IPS-15b (cell line): ENCODE results near the gene C2orf80.
"Not testable (repeated sequence)": the region's sequence is repeated elsewhere in the genome, so short reads cannot be mapped to it uniquely, and the experiment has no call there.

Source experiments
- H3K27me3 ChIP-seq: one replicate; pipeline ENCODE4 v1.6.1; 2013; ENCODE audit warnings: low read length; ENCODE audit not compliant: control insufficient read depth, insufficient read depth
- H3K36me3 ChIP-seq: one replicate; pipeline ENCODE4 v1.6.1; 2013; ENCODE audit warnings: low read length; ENCODE audit not compliant: control insufficient read depth, insufficient read depth
- H3K4me1 ChIP-seq: one replicate; pipeline ENCODE4 v1.6.1; 2013; ENCODE audit warnings: mild to moderate bottlenecking, low read length; ENCODE audit not compliant: control insufficient read depth, insufficient read depth
- H3K4me3 ChIP-seq: one replicate; pipeline ENCODE4 v1.5.1; 2013; ENCODE audit warnings: low read depth, low read length
- H3K9ac ChIP-seq: one replicate; pipeline ENCODE4 v1.6.1; 2013; ENCODE audit warnings: low read depth, mild to moderate bottlenecking, low read length
- H3K9me3 ChIP-seq: one replicate; pipeline ENCODE4 v1.6.1; 2013; ENCODE audit warnings: mild to moderate bottlenecking, low read length; ENCODE audit not compliant: control insufficient read depth, insufficient read depth

Gene C2orf80

GRCh38 chr2:208146006-208146405 is 43.8 kb downstream of the C2orf80 start, which contains the start of gene CRYGB:
CRYGB (minus strand) TSS chr2:208146158; CDS start chr2:208146120, 38 bp downstream.
- Histone ChIP-seq H3K36me3 (no peaks in the 10 kb centered on the region), H3K27me3 (no peaks in the 10 kb centered on the region), H3K4me3 (no peak within 1 kb of the TSS), H3K9ac (no peak within 1 kb of the TSS), H3K9me3 (no peaks in the 10 kb centered on the region), H3K4me1 (no peaks in the 10 kb centered on the region)

DNA sequence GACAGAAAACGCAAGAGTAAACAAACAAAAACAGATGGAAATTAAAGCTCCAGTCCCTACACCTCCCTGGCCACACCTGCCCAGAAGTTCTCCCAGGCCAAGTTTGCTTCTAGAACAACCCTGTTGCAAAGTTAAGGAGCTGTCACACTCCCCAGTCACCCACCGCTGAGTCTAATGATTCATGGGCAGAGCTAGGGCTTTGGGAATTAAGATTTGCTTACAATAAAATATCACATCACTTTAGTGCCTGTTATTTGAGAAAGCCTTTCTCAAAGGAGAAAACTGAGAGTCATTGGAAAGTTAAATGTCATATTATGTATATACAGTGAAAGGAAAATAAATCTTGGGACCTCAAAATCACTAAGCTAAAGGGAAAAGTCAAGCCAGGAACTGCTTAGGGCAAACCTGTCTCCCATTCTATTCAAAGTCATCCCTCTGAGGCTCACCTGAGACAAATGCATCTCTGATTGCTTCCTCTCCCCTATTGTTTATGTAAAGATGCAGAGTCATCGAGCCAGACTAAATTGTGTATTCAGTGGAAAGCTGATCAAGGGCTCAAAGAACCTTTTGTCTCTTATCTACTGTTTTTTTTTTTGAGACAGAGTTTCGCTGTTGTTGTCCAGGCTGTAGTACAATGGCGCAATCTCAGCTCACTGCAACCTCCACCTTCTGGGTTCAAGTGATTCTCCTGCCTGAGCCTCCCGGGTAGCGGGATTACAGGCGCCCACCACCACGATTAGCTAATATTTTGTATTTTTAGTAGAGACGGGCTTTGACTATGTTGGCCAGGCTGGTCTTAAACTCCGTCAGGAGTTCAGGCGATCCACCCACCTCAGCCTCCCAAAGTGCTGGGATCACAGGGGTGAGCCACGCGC is 46.7 kb downstream of the C2orf80 start:
- H3K4me1 ChIP-seq: no peaks in the 10 kb centered on the region
- no peaks in the 10 kb centered on the region for H3K36me3 ChIP-seq
- H3K4me3 ChIP-seq: no peak overlapping the region
- no peaks in the 10 kb centered on the region for H3K9me3 ChIP-seq
- H3K27me3 ChIP-seq: no peaks in the 10 kb centered on the region
- H3K9ac ChIP-seq: no peak overlapping the region

DNA sequence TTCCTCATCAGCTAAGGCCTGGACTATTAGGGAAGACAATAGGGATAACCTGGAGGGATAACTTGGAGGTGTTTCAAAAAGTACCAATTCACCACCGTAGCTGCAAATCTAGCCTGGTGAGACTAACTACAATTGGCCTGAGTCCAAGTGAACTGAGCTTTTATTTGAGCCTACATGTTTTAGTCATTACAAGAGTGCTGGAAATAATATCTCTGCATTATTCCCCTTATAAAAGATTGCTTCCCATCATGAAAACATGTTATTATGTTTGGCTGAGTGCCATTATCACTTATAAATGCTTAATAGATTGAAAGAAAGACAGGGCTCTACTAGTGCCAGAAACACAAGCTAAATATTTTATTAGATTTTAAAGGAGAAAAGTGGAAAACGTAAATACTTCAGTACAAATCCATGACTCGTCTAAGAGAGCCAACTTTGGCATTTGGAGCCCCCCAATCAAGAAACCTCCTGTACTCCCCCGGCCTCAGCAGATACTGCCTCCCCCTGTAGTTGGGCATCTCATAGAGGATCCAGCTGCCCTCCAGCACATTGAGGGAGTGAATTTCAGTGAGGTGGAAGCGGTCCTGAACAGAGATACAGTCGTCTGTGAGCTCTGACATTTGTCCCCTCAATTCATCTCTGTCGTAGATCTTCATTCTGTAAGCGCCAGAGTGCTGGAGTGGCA is 47.4 kb downstream of the C2orf80 start:
- Histone ChIP-seq H3K36me3 (no peaks in the 10 kb centered on the region), H3K9ac (no peak overlapping the region), H3K9me3 (no peaks in the 10 kb centered on the region), H3K4me1 (no peaks in the 10 kb centered on the region), H3K4me3 (no peak overlapping the region), H3K27me3 (no peaks in the 10 kb centered on the region)

DNA sequence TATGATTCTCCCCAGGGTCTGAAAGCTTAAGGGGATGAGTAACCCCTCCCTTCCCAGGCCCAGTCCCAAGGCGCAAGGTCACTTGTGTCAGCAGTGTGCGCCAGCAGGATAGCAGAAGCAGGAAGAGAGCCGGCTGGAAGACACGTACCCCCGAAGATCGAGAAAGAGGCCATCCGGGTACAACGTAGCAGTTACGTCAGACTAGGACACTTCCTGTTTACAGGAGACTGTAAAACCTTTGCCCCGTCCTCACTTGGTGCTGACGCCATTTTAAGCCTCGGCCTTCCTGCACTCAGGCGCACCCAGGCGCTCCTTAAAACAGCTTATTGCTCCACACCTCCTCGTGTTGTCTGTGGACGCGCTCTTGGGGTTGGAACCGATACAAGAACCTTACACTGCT is 50.4 kb downstream of the C2orf80 start:
- H3K4me1 ChIP-seq: no peaks in the 10 kb centered on the region
- no peaks in the 10 kb centered on the region for H3K36me3 ChIP-seq
- H3K9ac ChIP-seq: no peak overlapping the region
- H3K4me3 ChIP-seq: no peak overlapping the region
- no peaks in the 10 kb centered on the region for H3K9me3 ChIP-seq
- no peaks in the 10 kb centered on the region for H3K27me3 ChIP-seq

- H3K4me1 ChIP-seq, H3K9ac ChIP-seq, H3K27me3 ChIP-seq, H3K36me3 ChIP-seq, H3K4me3 ChIP-seq, H3K9me3 ChIP-seq: not testable (repeated sequence)
These were observed 51.5 kb downstream of the C2orf80 start for GRCh38 chr2:208138334-208138733.

DNA sequence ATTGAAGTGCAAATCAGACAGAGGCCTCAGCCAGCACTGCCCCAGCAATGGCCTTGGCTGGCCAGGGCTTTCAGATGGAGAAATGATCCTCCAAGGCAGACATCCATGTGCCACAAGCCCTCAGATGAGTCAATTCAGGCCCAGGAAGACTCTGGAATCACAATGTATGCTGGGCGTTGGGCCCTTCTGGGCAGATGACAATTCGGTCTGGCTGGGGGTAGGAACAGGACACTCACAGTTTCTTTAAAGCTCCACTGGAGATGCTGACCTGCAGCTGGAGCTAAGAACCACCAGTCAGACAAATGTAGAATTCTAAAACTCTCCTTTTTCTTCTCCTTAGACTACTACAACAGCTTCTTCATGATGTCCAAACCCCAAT is 53.1 kb downstream of the C2orf80 start:
- no peaks in the 10 kb centered on the region for H3K9me3 ChIP-seq
- H3K4me3 ChIP-seq: no peak overlapping the region
- H3K36me3 ChIP-seq: no peaks in the 10 kb centered on the region
- no peak overlapping the region for H3K9ac ChIP-seq
- no peaks in the 10 kb centered on the region for H3K27me3 ChIP-seq
- no peaks in the 10 kb centered on the region for H3K4me1 ChIP-seq

DNA sequence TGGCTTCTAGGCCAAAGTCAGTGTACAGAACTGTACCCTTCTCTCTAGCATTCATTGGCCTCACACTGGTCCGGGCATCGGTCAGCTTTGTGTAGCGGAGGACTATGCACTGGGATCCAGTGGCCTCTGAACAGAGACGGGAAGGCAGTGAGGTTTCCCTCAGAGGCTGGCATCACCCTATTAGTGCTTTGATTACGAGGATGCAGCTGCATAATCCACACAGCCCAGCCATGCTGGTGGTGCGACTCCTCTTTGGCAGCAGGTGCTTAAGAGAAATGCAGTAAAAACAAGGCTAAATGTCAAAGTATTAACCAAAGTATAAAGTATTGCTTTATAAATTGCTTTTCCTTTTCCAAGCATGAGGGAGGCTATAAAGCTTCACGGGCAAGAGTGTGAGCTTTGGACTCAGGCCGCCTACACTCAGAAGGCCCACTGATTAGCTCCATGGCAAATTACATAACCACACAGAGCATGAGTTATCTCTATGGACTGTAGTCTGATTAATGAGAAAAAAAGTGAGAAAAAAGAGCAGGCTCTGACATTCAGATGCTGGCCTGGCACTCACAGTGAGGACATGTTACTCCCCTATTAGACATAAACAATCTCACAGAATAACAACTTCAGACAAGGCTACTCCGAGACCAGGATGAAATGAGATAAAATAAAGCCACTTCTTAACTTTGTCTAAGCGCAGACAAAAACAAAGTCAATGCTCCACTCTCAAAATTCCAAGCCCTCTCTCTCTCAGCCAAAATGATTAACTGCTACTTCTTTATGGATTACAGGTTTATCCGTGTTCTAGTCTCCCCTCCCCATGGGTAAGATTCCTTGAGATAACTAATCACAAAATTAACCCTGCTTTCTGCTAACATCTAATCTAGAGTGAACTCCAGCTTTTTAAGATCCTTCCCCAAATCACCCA is 53.8 kb downstream of the C2orf80 start:
- H3K36me3 ChIP-seq: no peaks in the 10 kb centered on the region
- H3K4me1 ChIP-seq: no peaks in the 10 kb centered on the region
- H3K27me3 ChIP-seq: no peaks in the 10 kb centered on the region
- no peaks in the 10 kb centered on the region for H3K9me3 ChIP-seq
- no peak overlapping the region for H3K9ac ChIP-seq
- H3K4me3 ChIP-seq: no peak overlapping the region

GRCh38 chr2:208134928-208135586 is 54.8 kb downstream of the C2orf80 start:
- Histone ChIP-seq H3K4me3 (no peak overlapping the region), H3K9ac (no peak overlapping the region), H3K36me3 (no peaks in the 10 kb centered on the region), H3K27me3 (no peaks in the 10 kb centered on the region), H3K4me1 (no peaks in the 10 kb centered on the region), H3K9me3 (no peaks in the 10 kb centered on the region)

DNA sequence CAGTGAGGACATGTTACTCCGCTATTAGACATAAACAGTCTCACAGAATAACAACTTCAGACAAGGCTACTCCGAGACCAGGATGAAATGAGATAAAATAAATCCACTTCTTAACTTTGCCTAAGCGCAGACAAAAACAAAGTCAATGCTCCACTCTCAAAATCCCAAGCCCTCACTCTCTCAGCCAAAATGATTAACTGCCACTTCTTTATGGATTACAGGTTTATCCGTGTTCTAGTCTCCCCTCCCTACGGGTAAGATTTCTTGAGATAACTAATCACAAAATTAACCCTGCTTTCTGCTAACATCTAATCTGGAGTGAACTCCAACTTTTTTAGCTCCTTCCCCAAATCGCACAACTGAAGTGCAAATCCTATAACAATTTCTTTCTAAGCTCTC is 59.1 kb downstream of the C2orf80 start:
- Histone ChIP-seq H3K27me3 (no peaks in the 10 kb centered on the region), H3K9me3 (no peaks in the 10 kb centered on the region), H3K4me1 (no peaks in the 10 kb centered on the region), H3K9ac (no peak overlapping the region), H3K4me3 (no peak overlapping the region), H3K36me3 (no peaks in the 10 kb centered on the region)

DNA sequence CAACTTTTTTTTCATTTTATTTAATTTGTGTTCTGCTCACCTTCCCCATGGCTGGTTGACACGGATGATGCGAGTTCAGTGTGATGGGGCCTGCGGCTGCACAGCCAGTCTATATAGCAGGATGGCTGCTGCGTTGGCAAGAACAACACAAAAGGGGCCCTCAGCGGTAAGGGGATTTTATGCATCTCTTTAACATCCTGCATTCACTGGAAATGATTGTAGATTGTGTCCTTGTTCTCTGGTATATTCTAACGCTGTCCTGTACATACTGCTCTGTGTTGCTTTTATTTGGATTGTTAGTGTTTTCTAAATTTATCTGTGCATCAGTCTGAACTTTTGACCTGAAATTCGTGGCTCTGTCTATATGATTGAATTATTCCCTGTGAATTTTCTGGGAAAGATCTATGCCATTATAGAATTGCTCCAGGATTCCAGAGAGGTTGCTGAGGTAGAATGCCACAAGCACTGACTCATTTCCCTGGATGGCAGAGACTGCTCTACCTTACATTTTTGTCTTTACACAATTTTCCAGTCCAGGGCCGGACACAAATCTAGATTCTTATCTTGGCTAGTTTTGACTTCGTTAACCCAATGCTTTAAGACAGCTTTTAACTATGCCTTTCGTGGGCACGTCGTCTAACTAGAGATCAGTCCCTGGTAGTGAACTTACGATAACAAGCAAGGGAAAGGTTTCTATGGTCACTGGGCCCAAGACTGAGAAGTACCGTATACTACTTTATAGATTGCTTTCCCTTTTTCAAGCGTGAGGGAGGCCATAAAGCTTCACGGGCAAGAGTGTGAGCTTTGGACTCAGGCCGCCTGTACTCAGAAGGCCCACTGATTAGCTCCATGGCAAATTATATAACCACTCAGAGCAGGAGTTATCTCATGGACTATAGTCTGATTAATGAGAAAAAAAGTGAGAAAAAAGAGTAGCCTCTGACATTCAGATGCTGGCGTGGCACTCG is 59.8 kb downstream of the C2orf80 start, which contains the start of gene CRYGC:
TSS of gene CRYGC (minus strand) at position 85 of the 968 bp plus-strand sequence. CDS start at position 49, 36 bp downstream.
- H3K4me3 ChIP-seq: no peak within 1 kb of the TSS
- no peaks in the 10 kb centered on the region for H3K36me3 ChIP-seq
- H3K9ac ChIP-seq: no peak within 1 kb of the TSS
- H3K9me3 ChIP-seq: no peaks in the 10 kb centered on the region
- H3K27me3 ChIP-seq: no peaks in the 10 kb centered on the region
- H3K4me1 ChIP-seq: no peaks in the 10 kb centered on the region
